Left forelimb (tissue), 1 donor: Measurements from ENCODE around the gene ECM1.

ENCODE experiments used
- DNase-seq: peaks from one replicate; pipeline ENCODE4 v3.0.0-alpha.2; 2018; ENCODE audit warnings: low spot score

The ECM1 gene

GRCh38 chr1:150558761-150559655 lies 51.1 kb downstream of the ECM1 start:
- DNase-seq: peak; percentile 59

DNA sequence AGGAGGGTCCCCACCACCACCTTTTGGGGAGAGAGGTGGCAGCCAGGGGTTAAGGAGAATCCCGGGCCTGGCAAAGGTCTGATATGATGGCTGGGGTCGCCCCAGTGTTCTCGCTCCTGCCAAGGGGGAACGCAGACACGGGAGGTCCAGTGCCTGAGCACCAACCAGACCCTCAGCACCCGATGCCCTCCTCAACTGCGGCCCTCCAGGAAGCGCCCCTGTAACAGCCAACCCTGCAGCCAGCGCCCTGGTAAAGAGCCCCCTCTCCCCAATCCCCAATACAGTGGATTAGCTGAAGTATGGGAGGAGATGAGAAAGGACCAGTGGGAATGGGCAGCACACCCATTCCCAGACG lies 51.7 kb downstream of the ECM1 start:
- no peak for DNase-seq

- peak; percentile 79 for DNase-seq
These were observed 52.1 kb downstream of the ECM1 start for GRCh38 chr1:150560011-150560438.

DNA sequence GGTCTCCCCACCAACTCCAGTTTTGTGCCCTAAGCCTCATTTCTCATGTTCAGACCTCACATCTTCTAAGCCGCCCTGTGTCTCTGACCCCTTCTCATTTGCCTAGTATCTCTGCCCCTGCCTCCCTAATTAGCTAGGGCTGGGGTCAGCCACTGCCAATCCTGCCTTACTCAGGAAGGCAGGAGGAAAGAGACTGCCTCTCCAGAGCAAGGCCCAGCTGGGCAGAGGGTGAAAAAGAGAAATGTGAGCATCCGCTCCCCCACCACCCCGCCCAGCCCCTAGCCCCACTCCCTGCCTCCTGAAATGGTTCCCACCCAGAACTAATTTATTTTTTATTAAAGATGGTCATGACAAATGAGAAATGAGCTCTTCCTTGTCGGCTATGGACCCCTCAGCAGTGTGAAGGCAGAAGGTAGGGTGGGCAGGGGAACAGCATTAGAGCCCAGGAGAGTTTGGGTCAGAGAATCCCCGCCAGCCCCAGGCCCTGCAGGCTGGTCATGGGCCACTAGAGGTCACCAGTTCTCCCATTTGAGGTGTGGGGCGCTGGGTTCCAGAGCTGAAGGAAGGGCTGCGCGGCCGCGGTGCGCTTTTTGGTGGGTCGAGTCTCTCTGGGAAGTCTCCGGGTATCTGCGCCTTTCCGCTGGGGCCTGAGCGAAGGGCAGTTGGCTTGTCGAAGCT lies 52.8 kb downstream of the ECM1 start:
- DNase-seq: no peak

GRCh38 chr1:150561254-150561973 lies 53.5 kb downstream of the ECM1 start:
- DNase-seq: peak; percentile 97

- DNase-seq: peak; percentile 95
These were observed 54.1 kb downstream of the ECM1 start for GRCh38 chr1:150561974-150562445.

DNA sequence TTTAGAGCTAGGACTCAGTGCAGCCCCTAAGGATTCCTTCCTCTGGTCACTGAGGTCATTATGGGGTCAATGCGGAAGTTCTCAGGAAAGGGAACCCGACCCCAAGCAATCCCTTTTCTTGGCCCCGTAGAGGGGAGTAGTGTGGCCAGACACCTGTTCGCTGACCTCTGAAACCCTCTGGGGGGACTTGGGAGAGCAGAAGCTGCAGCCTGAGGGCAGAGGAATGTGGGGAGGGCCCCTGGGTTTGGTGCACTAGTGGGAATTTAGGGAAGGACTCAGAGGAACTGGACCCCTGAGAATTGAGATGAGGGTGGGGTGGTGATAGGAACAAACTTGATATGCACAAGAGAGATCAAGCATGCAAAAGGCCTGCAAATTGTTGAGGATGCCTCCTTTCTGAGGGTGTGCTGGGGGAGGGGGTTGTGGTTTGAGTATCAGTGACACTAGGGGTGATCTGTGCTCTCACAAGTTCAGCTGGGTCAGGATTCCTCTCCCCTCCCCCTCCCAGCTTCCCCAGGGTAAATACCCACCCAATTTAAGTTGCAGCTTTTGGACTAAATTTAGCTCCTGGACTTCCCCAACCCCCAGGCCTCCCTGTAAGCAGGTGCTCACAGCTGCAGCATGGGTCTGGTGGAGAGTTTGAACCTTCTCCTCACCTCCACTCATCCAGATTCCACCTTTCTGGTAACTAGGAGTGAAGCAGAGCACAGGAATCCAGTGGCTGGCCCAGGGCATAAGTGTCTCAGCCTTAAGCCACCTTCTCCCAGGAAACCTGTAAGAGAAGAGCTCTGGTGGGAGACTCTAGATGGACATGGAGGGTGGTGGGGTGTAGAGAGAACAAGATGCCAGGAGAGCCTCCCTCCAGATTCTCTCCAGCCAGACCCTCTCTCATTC lies 54.8 kb downstream of the ECM1 start:
- DNase-seq: no peak
